Astrocyte (in vitro differentiated cells and primary cell): Measurements from ENCODE around the gene PLEKHB2.

Experiments
- EZH2 ChIP-seq: IDR thresholded peaks from 2 replicates; pipeline ENCODE4 v1.6.1; 2012; ENCODE audit warnings: mild to moderate bottlenecking, low read length, inconsistent platforms; ENCODE audit not compliant: insufficient read depth
- TF ChIP-seq, protein P1 (sequence below): IDR thresholded peaks from 2 replicates; pipeline ENCODE4 v1.5.1; 2011; ENCODE audit warnings: low read depth, mild to moderate bottlenecking, inconsistent platforms, low read length, moderate library complexity; ENCODE audit not compliant: insufficient read depth

DNA sequence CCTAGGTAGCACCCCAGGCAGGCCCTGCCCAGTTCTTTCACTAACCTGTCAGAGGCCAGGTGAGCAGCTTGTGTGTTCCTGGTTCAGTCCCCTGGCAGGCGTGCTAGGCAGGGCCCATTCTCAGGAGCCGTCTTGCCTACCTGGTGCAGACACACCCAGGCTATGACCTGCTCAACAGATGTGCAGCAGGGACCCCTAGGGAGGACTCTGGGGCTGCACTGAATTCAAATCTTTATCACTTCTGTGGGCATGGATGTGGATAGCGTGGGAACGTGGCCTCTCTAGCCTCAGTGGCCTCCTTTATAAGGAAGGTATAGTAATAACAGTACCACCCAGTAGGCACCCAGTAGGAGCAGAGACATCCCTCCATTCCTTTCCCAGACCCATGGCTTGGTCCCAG lies 48.4 kb downstream of the PLEKHB2 start:
- TF ChIP-seq EZH2, result no peak
- TF ChIP-seq, protein P1, sequence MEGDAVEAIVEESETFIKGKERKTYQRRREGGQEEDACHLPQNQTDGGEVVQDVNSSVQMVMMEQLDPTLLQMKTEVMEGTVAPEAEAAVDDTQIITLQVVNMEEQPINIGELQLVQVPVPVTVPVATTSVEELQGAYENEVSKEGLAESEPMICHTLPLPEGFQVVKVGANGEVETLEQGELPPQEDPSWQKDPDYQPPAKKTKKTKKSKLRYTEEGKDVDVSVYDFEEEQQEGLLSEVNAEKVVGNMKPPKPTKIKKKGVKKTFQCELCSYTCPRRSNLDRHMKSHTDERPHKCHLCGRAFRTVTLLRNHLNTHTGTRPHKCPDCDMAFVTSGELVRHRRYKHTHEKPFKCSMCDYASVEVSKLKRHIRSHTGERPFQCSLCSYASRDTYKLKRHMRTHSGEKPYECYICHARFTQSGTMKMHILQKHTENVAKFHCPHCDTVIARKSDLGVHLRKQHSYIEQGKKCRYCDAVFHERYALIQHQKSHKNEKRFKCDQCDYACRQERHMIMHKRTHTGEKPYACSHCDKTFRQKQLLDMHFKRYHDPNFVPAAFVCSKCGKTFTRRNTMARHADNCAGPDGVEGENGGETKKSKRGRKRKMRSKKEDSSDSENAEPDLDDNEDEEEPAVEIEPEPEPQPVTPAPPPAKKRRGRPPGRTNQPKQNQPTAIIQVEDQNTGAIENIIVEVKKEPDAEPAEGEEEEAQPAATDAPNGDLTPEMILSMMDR, result no peak
